Measurements from ENCODE around the gene IL17RE. TPM values are rescaled to one million over a fixed set of nuclear protein-coding genes. Genes with fewer than 3 reads are reported as not detected.

The IL17RE gene
- total and polyA plus RNA-seq, 2 of the 13 experiments (the other 11 are each of a cell fraction or from before 2014, with no cell fraction given) = 14.5 to 24.1 TPM

DNA sequence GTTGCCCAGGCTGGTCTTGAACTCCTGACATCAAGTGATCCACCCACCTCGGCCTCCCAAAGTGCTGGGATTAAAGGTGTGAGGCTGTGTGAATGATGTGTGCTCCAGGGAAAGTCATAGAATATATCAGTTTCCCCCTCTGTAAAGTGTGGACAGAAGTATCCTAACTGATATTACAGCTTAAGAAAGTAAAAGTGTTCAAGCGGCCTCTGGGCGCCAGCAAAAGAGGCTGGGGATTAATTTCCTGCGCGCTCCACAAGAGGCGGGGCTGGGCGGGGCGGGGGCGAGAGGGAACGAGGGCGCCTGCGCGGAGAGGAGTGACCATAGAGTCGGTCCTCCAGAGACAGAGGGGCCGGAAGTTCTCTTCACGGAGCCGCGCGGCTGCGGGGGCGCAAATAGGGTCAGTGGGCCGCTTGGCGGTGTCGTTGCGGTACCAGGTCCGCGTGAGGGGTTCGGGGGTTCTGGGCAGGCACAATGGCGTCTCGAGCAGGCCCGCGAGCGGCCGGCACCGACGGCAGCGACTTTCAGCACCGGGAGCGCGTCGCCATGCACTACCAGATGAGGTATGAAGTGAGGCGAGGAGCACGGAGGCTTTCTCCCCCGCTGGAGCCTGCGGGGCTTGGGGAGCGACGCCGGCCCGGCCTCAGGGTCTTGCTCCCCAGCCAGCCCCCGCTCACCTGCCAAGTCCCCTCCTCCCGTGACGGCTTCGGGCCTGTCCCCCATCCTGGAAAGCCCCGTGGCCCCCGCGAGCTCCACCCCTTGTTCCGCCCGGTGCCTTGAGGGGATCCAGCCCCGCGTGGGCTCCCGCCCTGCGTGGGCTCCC, 12.2 kb upstream of the IL17RE start, which contains the start of gene JAGN1 (continued):
- TF ChIP-seq ZNF121 (CRISPR knock-in tag; IDR thresholded peaks at IDR 0.05) (no peak), ZNF292 (CRISPR knock-in tag; IDR thresholded peaks at IDR 0.05; ENCODE audit: borderline replicate concordance, low read depth) (no peak), IRX3 (CRISPR knock-in tag; IDR thresholded peaks at IDR 0.05; ENCODE audit: borderline replicate concordance, low read depth) (peak; percentile 39; the same call in 1 of the 2 replicates), ZNF431 (CRISPR knock-in tag; IDR thresholded peaks at IDR 0.05; ENCODE audit: borderline replicate concordance, low read depth) (no peak; the same call in 1 of the 2 replicates), ZNF782 (CRISPR knock-in tag; IDR thresholded peaks at IDR 0.05; ENCODE audit: borderline replicate concordance) (peak; percentile 74; the same call in 1 of the 2 replicates), MLLT10 (CRISPR knock-in tag; IDR thresholded peaks at IDR 0.05) (no peak), ZC3H4 (CRISPR knock-in tag; IDR thresholded peaks at IDR 0.05; ENCODE audit: borderline replicate concordance) (no peak), LRRFIP1 (CRISPR knock-in tag; conservative IDR thresholded peaks at IDR 0.05) (no peak), ZMYM3 (CRISPR knock-in tag; IDR thresholded peaks at IDR 0.05) (peak; percentile 56; the same call in 1 of the 2 replicates), PCBP2 (optimal IDR thresholded peaks at IDR 0.05; ENCODE audit: low read depth, low read length, poor library complexity, severe bottlenecking) (no peak), FOXK1 (CRISPR knock-in tag; IDR thresholded peaks at IDR 0.05; ENCODE audit: borderline replicate concordance, low read depth) (peak; percentile 61; the same call in 1 of the 2 replicates), UBTF (CRISPR knock-in tag; IDR thresholded peaks at IDR 0.05) (peak; percentile 93), ZMAT5 (CRISPR knock-in tag; IDR thresholded peaks at IDR 0.05; ENCODE audit: borderline replicate concordance, low read depth) (no peak), EZH2 (conservative IDR thresholded peaks at IDR 0.05; ENCODE audit: low read depth, low read length) (no peak), HIVEP1 (CRISPR knock-in tag; IDR thresholded peaks at IDR 0.05) (0 out of 2 replicates have a peak, but pooled peaks have one; percentile 44), YY1 (IDR thresholded peaks at IDR 0.05; ENCODE audit: insufficient read depth, insufficient replicate concordance, low read depth, low read length) (peak; percentile 88), ESRRA (CRISPR knock-in tag; IDR thresholded peaks at IDR 0.05; ENCODE audit: low read depth) (peak; percentile 76)
- TF ChIP-seq, protein P1, sequence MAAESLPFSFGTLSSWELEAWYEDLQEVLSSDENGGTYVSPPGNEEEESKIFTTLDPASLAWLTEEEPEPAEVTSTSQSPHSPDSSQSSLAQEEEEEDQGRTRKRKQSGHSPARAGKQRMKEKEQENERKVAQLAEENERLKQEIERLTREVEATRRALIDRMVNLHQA (CRISPR knock-in tag; IDR thresholded peaks at IDR 0.05) = 0 out of 2 replicates have a peak, but pooled peaks have one; percentile 55
- TF ChIP-seq, protein P2, sequence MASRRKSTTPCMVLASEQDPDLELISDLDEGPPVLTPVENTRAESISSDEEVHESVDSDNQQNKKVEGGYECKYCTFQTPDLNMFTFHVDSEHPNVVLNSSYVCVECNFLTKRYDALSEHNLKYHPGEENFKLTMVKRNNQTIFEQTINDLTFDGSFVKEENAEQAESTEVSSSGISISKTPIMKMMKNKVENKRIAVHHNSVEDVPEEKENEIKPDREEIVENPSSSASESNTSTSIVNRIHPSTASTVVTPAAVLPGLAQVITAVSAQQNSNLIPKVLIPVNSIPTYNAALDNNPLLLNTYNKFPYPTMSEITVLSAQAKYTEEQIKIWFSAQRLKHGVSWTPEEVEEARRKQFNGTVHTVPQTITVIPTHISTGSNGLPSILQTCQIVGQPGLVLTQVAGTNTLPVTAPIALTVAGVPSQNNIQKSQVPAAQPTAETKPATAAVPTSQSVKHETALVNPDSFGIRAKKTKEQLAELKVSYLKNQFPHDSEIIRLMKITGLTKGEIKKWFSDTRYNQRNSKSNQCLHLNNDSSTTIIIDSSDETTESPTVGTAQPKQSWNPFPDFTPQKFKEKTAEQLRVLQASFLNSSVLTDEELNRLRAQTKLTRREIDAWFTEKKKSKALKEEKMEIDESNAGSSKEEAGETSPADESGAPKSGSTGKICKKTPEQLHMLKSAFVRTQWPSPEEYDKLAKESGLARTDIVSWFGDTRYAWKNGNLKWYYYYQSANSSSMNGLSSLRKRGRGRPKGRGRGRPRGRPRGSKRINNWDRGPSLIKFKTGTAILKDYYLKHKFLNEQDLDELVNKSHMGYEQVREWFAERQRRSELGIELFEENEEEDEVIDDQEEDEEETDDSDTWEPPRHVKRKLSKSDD (CRISPR knock-in tag; IDR thresholded peaks at IDR 0.05; ENCODE audit: low read depth) = peak; percentile 91; the same call in 1 of the 2 replicates

Measured in HepG2 (cell line).